DND-41 (cell line): ENCODE measurements around the gene OBP2B.
"Not testable (repeated sequence)": the region's sequence is repeated elsewhere in the genome, so short reads cannot be mapped to it uniquely, and the experiment has no call there.

Experiments
- ATAC-seq: fragments of 200-7000 bp; cut with Tn5 transposase; 3 replicates; pipeline ENCODE4 v1.9.1; 2021; ENCODE audit warnings: low read depth; ENCODE audit not compliant: insufficient read depth
- DNase-seq: peaks from one replicate; pipeline ENCODE4 v3.0.0-alpha.2; 2020
- H2AFZ ChIP-seq: 2 replicates; pipeline ENCODE4 v1.6.0; 2012; ENCODE audit warnings: low read depth, low read length
- H3K27ac ChIP-seq: 2 replicates; pipeline ENCODE4 v1.5.1; 2012; ENCODE audit warnings: low read length, inconsistent platforms
- H3K27me3 ChIP-seq: fragments of 200-600 bp; sonication (generic); 2 replicates; pipeline ENCODE4 v1.6.0; 2012; ENCODE audit warnings: low read length, mild to moderate bottlenecking, inconsistent platforms; ENCODE audit not compliant: insufficient read depth, poor library complexity
- H3K36me3 ChIP-seq: 2 replicates; pipeline ENCODE4 v1.5.1; 2012; ENCODE audit warnings: low read length, inconsistent platforms; ENCODE audit not compliant: insufficient read depth
- H3K4me1 ChIP-seq: 2 replicates; pipeline ENCODE4 v1.5.1; 2012; ENCODE audit warnings: mild to moderate bottlenecking, low read length; ENCODE audit not compliant: insufficient read depth
- H3K4me2 ChIP-seq: 2 replicates; pipeline ENCODE4 v1.6.0; 2012; ENCODE audit warnings: mild to moderate bottlenecking, moderate library complexity, low read length, inconsistent platforms; ENCODE audit not compliant: insufficient read depth
- H3K4me3 ChIP-seq, 2 experiments: fragments of 200-600 bp in 1 of 2; shearing (Covaris generic) in 1 of 2; 2 replicates each; pipeline ENCODE4 v1.5.1; 2012 to 2016; ENCODE audit warnings: inconsistent platforms in 2 of 2, low read length in 2 of 2, mild to moderate bottlenecking in 2 of 2, low read depth in 1 of 2, moderate library complexity in 1 of 2
- H3K79me2 ChIP-seq: 2 replicates; pipeline ENCODE4 v1.6.0; 2012; ENCODE audit warnings: low read length, inconsistent platforms; ENCODE audit not compliant: insufficient read depth
- H3K9ac ChIP-seq: 2 replicates; pipeline ENCODE4 v1.6.0; 2012; ENCODE audit warnings: low read depth, mild to moderate bottlenecking, inconsistent platforms, low read length, moderate library complexity
- H3K9me3 ChIP-seq: 2 replicates; pipeline ENCODE4 v1.5.1; 2012; ENCODE audit warnings: low read length, moderate library complexity, mild to moderate bottlenecking, inconsistent platforms; ENCODE audit not compliant: insufficient read depth, severe bottlenecking
- H4K20me1 ChIP-seq: 2 replicates; pipeline ENCODE4 v1.6.0; 2012; ENCODE audit warnings: low read length; ENCODE audit not compliant: insufficient read depth
- EZH2 ChIP-seq: IDR thresholded peaks from 3 replicates; pipeline ENCODE4 v1.6.1; 2012; ENCODE audit warnings: borderline replicate concordance, low read depth, mild to moderate bottlenecking, moderate library complexity, low read length, inconsistent platforms; ENCODE audit not compliant: severe bottlenecking
- TF ChIP-seq, protein P1 (sequence below): IDR thresholded peaks from 2 replicates; pipeline ENCODE4 v1.5.1; 2012; ENCODE audit warnings: borderline replicate concordance, low read length, moderate library complexity, mild to moderate bottlenecking; ENCODE audit not compliant: poor library complexity, severe bottlenecking; ENCODE audit errors: extremely low read depth

OBP2B gene

DNA sequence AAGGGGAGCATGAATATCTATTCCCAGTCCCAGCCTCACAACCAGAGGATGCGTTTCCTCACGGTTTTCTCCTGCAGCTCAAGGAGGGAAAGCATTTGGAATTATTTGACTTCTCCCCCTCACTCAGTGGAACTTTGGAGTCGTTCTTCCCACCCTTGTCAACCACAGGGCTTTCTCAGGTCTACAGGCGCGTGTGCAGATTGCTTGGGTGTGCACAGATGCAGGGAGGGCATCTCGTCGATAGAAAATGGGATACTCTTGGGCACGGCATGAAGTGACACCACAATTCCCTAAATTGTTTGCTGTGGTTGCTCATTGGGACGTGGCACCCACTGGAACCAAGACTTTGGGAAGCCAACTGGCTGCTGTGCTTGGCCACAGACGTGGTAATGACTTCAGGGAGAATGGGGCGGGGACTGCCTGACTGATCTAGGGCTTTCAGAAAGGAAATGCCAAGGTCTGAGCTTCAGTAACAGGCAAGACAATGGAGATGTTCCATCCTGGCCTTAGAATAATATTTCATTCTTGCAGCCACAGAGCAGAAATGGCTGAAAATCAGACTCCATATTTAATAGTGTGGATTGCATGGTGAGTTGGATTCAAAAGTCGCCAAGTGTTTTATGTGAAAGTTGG lies 12.2 kb upstream of the OBP2B start:
- no peak overlapping the region for H2AFZ ChIP-seq
- H3K79me2 ChIP-seq: no peaks in the 10 kb centered on the region
- no peak overlapping the region for H3K4me2 ChIP-seq
- no peak overlapping the region for H3K27ac ChIP-seq
- no peaks in the 10 kb centered on the region for H3K9me3 ChIP-seq
- no peaks in the 10 kb centered on the region for H4K20me1 ChIP-seq
- no peaks in the 10 kb centered on the region for H3K36me3 ChIP-seq
- no peak for ATAC-seq
- H3K4me1 ChIP-seq: no peaks in the 10 kb centered on the region
- H3K9ac ChIP-seq: no peak overlapping the region
- DNase-seq: no peak
- no peaks in the 10 kb centered on the region for H3K27me3 ChIP-seq
- no peak for TF ChIP-seq EZH2
- H3K4me3 ChIP-seq: no peak overlapping the region

DNA sequence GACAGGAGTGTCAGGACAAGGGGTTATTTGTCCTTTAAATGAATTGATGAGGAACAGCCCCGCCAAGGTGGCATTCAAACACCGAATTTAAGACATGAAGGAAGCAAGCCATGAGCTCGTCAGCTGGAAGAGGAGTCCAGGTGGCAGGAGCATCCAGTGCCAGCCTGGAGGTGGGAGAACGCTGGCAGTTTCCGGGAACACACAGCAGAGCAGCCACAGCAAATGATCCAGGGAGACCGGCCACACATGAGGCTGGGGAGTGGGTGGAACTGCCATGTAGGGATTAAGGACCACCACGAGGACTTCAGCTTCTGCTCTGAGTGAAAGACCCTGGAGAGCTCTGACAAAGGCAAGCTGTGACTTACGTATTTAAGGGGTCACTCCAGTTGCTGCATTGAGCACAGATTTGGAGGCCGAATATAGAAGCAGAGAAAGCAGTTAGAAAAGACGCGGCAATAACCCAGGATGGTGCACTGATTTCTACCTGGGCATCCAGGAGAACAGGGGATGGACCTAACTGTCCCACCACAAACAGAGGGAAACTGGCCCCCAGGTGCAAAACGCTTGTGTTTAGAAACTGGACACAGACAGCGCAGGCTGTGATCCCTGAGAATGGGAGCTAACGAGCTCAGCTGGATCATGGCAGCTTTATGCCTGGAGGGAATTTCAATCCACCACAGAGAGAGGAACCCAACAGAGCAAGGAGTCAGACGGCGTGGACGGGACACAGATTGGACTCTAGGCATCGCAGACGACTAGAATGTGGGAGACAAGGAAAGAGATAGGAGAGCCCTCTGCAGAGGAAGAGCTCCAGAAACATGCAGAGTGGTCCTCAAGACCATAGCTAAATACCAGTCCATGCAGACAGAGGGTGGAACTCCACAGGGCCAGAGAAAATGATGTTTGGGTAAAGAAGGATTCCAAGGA lies 9.3 kb upstream of the OBP2B start:
- H4K20me1 ChIP-seq, H3K9ac ChIP-seq, H3K79me2 ChIP-seq, H3K4me1 ChIP-seq, H3K4me3 ChIP-seq, H3K27me3 ChIP-seq, H3K27ac ChIP-seq, H2AFZ ChIP-seq, H3K9me3 ChIP-seq, H3K4me2 ChIP-seq, ATAC-seq, DNase-seq, H3K36me3 ChIP-seq: not testable (repeated sequence)

DNA sequence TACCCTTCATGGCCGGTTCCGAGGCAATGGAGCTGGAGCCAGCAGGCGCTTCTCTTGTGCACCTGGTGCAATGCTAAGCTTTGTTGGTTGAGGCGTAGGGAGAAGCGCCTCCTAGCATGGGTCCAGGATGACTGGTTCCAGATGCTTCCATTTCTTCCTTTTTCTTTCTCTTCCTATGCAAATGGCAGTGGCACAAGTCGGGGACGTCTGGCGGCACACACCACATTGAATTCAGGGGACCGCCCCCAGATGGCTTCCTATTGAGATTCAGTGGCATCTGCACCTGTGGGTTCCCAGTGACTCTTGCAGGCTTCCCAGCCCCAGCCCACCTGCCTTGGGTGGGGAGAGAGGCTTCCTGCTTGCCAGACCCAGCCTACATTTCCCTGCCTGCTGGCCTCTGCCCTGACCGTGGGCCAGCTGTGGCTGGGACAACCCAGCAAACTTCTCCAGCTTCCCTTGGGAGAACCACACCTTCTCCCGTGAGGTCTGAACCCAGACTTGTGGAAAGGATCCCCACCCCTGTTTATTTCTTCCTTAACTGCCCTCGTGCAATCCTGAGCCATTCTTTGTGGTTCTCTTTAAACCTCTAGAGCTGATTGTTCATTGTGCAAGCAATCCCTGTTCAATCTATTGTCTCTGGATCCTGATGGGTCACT lies 8.4 kb upstream of the OBP2B start:
- not testable (repeated sequence) for H3K9me3 ChIP-seq, H3K4me2 ChIP-seq, H3K36me3 ChIP-seq, H3K27ac ChIP-seq, H2AFZ ChIP-seq, H3K9ac ChIP-seq, DNase-seq, H3K27me3 ChIP-seq, ATAC-seq, H3K4me3 ChIP-seq, H3K79me2 ChIP-seq, H4K20me1 ChIP-seq, H3K4me1 ChIP-seq

DNA sequence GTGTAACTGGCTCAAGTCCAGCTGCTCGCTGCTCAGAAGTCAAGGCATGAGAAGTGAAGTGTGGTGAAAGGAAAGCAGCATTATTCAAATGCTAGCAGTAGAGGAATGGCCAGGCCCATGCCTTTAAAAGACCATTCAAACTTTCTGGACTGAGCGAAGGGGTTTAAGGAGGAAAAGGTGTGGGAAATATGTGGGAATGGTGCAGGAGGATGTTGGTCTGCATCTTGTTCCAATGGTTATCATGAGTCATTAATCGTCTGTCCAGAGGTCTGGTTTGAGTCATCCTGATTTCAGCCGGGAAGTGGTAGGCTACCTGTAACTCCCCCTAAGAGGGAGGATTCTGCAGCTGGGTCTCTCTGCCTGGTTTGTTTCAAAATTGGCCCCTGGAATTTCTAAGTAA lies 5.2 kb upstream of the OBP2B start:
- not testable (repeated sequence) for H3K27ac ChIP-seq, H3K4me2 ChIP-seq, H3K4me3 ChIP-seq, H3K4me1 ChIP-seq, H4K20me1 ChIP-seq, H2AFZ ChIP-seq, H3K27me3 ChIP-seq, ATAC-seq, H3K36me3 ChIP-seq, H3K9me3 ChIP-seq, DNase-seq, H3K9ac ChIP-seq, H3K79me2 ChIP-seq

DNA sequence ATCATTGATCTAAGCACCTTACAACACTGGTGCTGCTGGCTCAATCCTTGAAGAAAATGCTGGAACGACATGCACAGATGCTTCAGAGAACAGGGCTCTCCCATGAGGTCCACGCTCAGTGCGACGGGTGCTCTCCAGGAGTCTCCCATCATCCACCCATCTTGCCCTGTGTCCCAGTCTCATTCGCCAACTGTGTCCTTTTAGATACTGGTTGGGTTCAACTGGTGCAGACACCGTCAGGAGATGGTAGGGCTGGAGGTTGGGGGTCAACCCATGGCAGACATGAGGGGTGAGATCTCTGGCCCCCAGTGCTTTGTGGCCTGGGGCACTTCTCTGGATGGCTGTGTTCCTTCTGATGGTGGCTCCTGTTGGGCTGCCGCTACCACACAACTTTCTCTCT lies 1.6 kb upstream of the OBP2B start:
- Histone ChIP-seq H3K36me3 (no peaks in the 10 kb centered on the region), H3K9me3 (no peaks in the 10 kb centered on the region), H3K27ac (no peak overlapping the region), H4K20me1 (no peaks in the 10 kb centered on the region), H3K79me2 (no peaks in the 10 kb centered on the region), H2AFZ (no peak overlapping the region), H3K4me2 (no peak overlapping the region), H3K4me1 (no peaks in the 10 kb centered on the region), H3K27me3 (no peaks in the 10 kb centered on the region), H3K4me3 (no peak overlapping the region), H3K9ac (no peak overlapping the region)
- ATAC-seq (no peak), DNase-seq (no peak)
- TF ChIP-seq, protein P1, sequence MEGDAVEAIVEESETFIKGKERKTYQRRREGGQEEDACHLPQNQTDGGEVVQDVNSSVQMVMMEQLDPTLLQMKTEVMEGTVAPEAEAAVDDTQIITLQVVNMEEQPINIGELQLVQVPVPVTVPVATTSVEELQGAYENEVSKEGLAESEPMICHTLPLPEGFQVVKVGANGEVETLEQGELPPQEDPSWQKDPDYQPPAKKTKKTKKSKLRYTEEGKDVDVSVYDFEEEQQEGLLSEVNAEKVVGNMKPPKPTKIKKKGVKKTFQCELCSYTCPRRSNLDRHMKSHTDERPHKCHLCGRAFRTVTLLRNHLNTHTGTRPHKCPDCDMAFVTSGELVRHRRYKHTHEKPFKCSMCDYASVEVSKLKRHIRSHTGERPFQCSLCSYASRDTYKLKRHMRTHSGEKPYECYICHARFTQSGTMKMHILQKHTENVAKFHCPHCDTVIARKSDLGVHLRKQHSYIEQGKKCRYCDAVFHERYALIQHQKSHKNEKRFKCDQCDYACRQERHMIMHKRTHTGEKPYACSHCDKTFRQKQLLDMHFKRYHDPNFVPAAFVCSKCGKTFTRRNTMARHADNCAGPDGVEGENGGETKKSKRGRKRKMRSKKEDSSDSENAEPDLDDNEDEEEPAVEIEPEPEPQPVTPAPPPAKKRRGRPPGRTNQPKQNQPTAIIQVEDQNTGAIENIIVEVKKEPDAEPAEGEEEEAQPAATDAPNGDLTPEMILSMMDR: no peak
- TF ChIP-seq EZH2: no peak
